Measurements from ENCODE around the gene TIMM17A. TPM values are rescaled to one million over a fixed set of nuclear protein-coding genes. Genes with fewer than 3 reads are reported as not detected.
A peak's percentile ranks its signal among the peaks of the same experiment; 100 is the strongest.
"Not testable (repeated sequence)": the region's sequence is repeated elsewhere in the genome, so short reads cannot be mapped to it uniquely, and the experiment has no call there.

Gene TIMM17A
- total RNA-seq, 1 donor from 2014 or later, result 21.9 TPM

GRCh38 chr1:201939574-201939973 lies 15.7 kb upstream of the TIMM17A start:
- DNase-seq (ENCODE audit: low spot score), result no peak

GRCh38 chr1:201940316-201940715 lies 15.0 kb upstream of the TIMM17A start:
- DNase-seq (ENCODE audit: low spot score), result not testable (repeated sequence)

GRCh38 chr1:201941420-201942128 lies 13.7 kb upstream of the TIMM17A start:
- no peak for DNase-seq (ENCODE audit: low spot score)

- DNase-seq (ENCODE audit: low spot score), result no peak
Observed at GRCh38 chr1:201942129-201942495, 13.2 kb upstream of the TIMM17A start.

GRCh38 chr1:201944002-201944401 lies 11.3 kb upstream of the TIMM17A start:
- no peak for DNase-seq (ENCODE audit: low spot score)

- DNase-seq (ENCODE audit: low spot score), result no peak
Observed at GRCh38 chr1:201944639-201945038, 10.7 kb upstream of the TIMM17A start.

- DNase-seq (ENCODE audit: low spot score), result no peak
Observed at GRCh38 chr1:201945157-201945556, 10.1 kb upstream of the TIMM17A start.

- no peak for DNase-seq (ENCODE audit: low spot score)
Observed at GRCh38 chr1:201945863-201946223, 9.5 kb upstream of the TIMM17A start.

- DNase-seq (ENCODE audit: low spot score), result peak; percentile 99
Observed at GRCh38 chr1:201946224-201946908, 8.9 kb upstream of the TIMM17A start, which contains the start of gene LMOD1. LMOD1 (minus strand) TSS chr1:201946548; CDS start chr1:201946340, 208 bp downstream.

GRCh38 chr1:201947697-201948008 lies 7.7 kb upstream of the TIMM17A start:
- no peak for DNase-seq (ENCODE audit: low spot score)

GRCh38 chr1:201949491-201949890 lies 5.8 kb upstream of the TIMM17A start:
- peak; percentile 70 for DNase-seq (ENCODE audit: low spot score)

GRCh38 chr1:201954263-201955008 lies 867 bp upstream of the TIMM17A start:
- no peak for DNase-seq (ENCODE audit: low spot score)

- no peak for DNase-seq (ENCODE audit: low spot score)
Observed at GRCh38 chr1:201955729-201956143, 433 bp downstream of the TIMM17A start.

GRCh38 chr1:201958348-201958747 lies 3.0 kb downstream of the TIMM17A start:
- DNase-seq (ENCODE audit: low spot score), result no peak

- DNase-seq (ENCODE audit: low spot score), result not testable (repeated sequence)
Observed at GRCh38 chr1:201962382-201962781, 7.1 kb downstream of the TIMM17A start.

- peak; percentile 82 for DNase-seq (ENCODE audit: low spot score)
Observed at GRCh38 chr1:201964261-201964660, 9.0 kb downstream of the TIMM17A start.

GRCh38 chr1:201966171-201966570 lies 10.9 kb downstream of the TIMM17A start:
- DNase-seq (ENCODE audit: low spot score), result no peak

- DNase-seq (ENCODE audit: low spot score), result no peak
Observed at GRCh38 chr1:201968202-201968925, 13.1 kb downstream of the TIMM17A start.

GRCh38 chr1:201970334-201971159 lies 15.2 kb downstream of the TIMM17A start:
- DNase-seq (ENCODE audit: low spot score), result no peak

GRCh38 chr1:201982082-201982622 lies 26.8 kb downstream of the TIMM17A start:
- peak; percentile 79 for DNase-seq (ENCODE audit: low spot score)
